Measurements from ENCODE around the gene ALPP.

DNA sequence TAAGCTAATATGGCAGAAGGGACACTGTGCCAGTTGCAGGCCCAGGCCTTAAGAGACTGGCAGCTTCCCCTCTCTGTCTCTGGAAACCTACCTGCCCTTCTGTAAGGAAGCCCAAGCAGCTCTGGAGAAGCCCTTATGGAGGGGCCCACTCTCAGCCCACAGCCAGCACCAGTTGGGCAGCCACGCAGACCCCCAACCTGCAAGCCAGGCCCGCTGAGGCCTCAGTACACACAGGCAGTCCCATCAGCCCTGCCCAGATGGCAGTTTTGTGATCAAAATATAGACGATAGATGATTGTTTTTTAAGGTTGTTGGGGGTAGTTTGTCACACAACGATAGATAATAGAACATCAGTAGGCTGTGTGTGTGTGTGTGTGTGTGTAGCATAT is 36.8 kb upstream of the ALPP start:
- TF ChIP-seq EZH2 (IDR thresholded peaks at IDR 0.05; ENCODE audit: insufficient read depth, poor library complexity, severe bottlenecking) (no peak), EZH2phosphoT487 (IDR thresholded peaks at IDR 0.05; ENCODE audit: insufficient read depth, low read depth) (no peak)

Data from GM23248 (cell line).